ENCODE results near the gene TWIST2.
A peak's percentile ranks its signal among the peaks of the same experiment; 100 is the strongest.

TWIST2 gene

GRCh38 chr2:238857959-238858358 is 10.1 kb downstream of the TWIST2 start:
- Mint-ChIP-seq H3K9me3 (peaks cover 19% of the 10 kb centered on the region), H3K27ac (no peak overlapping the region), H3K27me3 (ENCODE audit: low read depth, poor library complexity) (peaks cover 30% of the 10 kb centered on the region), H3K4me3 (no peak overlapping the region), H3K4me1 (peaks cover 61% of the 10 kb centered on the region), H3K36me3 (ENCODE audit: low read depth) (peaks cover 24% of the 10 kb centered on the region)
- DNase-seq, result no peak
- TF ChIP-seq, protein P1, sequence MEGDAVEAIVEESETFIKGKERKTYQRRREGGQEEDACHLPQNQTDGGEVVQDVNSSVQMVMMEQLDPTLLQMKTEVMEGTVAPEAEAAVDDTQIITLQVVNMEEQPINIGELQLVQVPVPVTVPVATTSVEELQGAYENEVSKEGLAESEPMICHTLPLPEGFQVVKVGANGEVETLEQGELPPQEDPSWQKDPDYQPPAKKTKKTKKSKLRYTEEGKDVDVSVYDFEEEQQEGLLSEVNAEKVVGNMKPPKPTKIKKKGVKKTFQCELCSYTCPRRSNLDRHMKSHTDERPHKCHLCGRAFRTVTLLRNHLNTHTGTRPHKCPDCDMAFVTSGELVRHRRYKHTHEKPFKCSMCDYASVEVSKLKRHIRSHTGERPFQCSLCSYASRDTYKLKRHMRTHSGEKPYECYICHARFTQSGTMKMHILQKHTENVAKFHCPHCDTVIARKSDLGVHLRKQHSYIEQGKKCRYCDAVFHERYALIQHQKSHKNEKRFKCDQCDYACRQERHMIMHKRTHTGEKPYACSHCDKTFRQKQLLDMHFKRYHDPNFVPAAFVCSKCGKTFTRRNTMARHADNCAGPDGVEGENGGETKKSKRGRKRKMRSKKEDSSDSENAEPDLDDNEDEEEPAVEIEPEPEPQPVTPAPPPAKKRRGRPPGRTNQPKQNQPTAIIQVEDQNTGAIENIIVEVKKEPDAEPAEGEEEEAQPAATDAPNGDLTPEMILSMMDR (IDR thresholded peaks at IDR 0.05), result no peak

- no peak for DNase-seq
- H3K27ac Mint-ChIP-seq, result no peak overlapping the region
- H3K27me3 Mint-ChIP-seq (ENCODE audit: low read depth, poor library complexity), result peaks cover 19% of the 10 kb centered on the region
- H3K4me3 Mint-ChIP-seq, result peak overlapping the region; percentile 46
- H3K4me1 Mint-ChIP-seq, result peaks cover 67% of the 10 kb centered on the region
- TF ChIP-seq, protein P1 (IDR thresholded peaks at IDR 0.05), result no peak
- H3K9me3 Mint-ChIP-seq, result peaks cover 7% of the 10 kb centered on the region
- H3K36me3 Mint-ChIP-seq (ENCODE audit: low read depth), result peaks cover 8% of the 10 kb centered on the region
Observed at GRCh38 chr2:238859636-238860347, 11.9 kb downstream of the TWIST2 start.

- no peak overlapping the region for H3K4me3 Mint-ChIP-seq
Observed at GRCh38 chr2:238861013-238861730, 13.3 kb downstream of the TWIST2 start.

DNA sequence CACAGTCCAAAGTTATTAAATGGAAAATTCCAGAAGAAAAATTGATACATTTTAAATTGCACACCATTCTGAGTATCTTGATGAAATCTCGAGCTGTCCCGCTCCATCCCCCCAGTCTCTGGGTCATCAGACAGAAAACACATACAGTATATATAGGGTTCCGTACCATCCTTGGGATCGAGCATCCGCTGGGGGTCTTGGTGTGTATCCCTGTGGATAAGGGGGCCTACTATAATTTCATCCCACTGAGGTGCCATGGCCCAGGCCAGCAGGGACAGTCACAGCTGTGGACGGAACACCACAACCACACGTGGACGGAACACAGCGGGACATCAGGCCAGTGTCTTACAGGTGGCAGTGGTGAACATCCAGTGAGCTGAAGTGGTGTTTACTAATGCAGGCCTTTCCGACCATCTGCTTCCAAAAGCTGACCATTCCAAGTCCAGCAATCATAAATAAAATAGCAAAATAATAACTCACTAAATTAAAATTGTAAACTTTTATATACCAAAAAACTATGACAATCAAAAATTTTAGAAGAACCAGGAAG is 14.0 kb downstream of the TWIST2 start:
- Mint-ChIP-seq H3K4me1 (peaks cover 67% of the 10 kb centered on the region), H3K36me3 (ENCODE audit: low read depth) (no peaks in the 10 kb centered on the region), H3K9me3 (no peaks in the 10 kb centered on the region), H3K4me3 (no peak overlapping the region), H3K27me3 (ENCODE audit: low read depth, poor library complexity) (peaks cover 12% of the 10 kb centered on the region), H3K27ac (no peak overlapping the region)
- no peak for DNase-seq
- TF ChIP-seq, protein P1 (IDR thresholded peaks at IDR 0.05), result no peak

More at GRCh38 chr2:238861013-238861730, 13.3 kb downstream of the TWIST2 start:
- Mint-ChIP-seq H3K27me3 (ENCODE audit: low read depth, poor library complexity) (peaks cover 12% of the 10 kb centered on the region), H3K36me3 (ENCODE audit: low read depth) (no peaks in the 10 kb centered on the region), H3K9me3 (no peaks in the 10 kb centered on the region), H3K4me1 (peaks cover 69% of the 10 kb centered on the region), H3K27ac (no peak overlapping the region)
- DNase-seq, result no peak
- TF ChIP-seq, protein P1 (IDR thresholded peaks at IDR 0.05), result no peak

DNA sequence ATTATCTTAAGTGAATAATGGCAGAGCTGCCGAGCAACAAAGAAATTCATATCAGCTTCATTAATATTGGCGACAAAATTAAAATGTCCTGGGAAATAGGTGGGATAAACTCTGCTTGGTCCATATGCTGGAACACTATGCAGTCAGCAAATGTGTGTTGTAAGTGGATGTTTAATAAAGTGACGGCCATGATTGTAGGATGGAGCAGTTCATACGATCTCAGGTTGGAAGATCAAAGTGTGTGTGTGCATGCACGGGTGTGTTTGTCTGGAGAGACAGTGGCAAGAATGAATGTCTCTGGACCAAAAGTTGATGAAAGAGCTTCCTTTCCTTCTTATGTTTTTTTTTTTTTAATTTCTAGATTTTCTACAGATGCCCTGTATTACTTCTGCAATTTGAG is 14.8 kb downstream of the TWIST2 start:
- Mint-ChIP-seq H3K36me3 (ENCODE audit: low read depth) (no peaks in the 10 kb centered on the region), H3K4me3 (no peak overlapping the region), H3K9me3 (no peaks in the 10 kb centered on the region), H3K27ac (no peak overlapping the region), H3K4me1 (peaks cover 68% of the 10 kb centered on the region), H3K27me3 (ENCODE audit: low read depth, poor library complexity) (peaks cover 9% of the 10 kb centered on the region)
- TF ChIP-seq, protein P1 (IDR thresholded peaks at IDR 0.05), result no peak
- no peak for DNase-seq
